Thoracic aorta (tissue), 2 donors: ENCODE measurements around the gene NAMPT. TPM values are rescaled to one million over a fixed set of nuclear protein-coding genes. Genes with fewer than 3 reads are reported as not detected.
"Not testable (repeated sequence)": the region's sequence is repeated elsewhere in the genome, so short reads cannot be mapped to it uniquely, and the experiment has no call there.

Source experiments
- ATAC-seq: fragments of 150-250 bp; one replicate; pipeline ENCODE4 v1.8.0; 2017; ENCODE audit warnings: low read depth; ENCODE audit not compliant: insufficient number of reproducible peaks, low FRiP score
- DNase-seq: peaks from one replicate; pipeline ENCODE4 v3.0.0-alpha.2; 2020; ENCODE audit warnings: low spot score
- H3K27ac ChIP-seq, 2 donors: fragments of 200-600 bp; sonication (generic); 1 replicate in 1 of 2; 2 replicates in 1 of 2; pipeline ENCODE4 v1.5.1; 2016; ENCODE audit warnings: mild to moderate bottlenecking in 2 of 2, moderate library complexity in 2 of 2
- H3K27me3 ChIP-seq: fragments of 200-600 bp; sonication (generic); replicated peaks from 2 replicates; pipeline ENCODE4 v1.6.0; 2016; ENCODE audit warnings: mild to moderate bottlenecking; ENCODE audit not compliant: insufficient read depth
- H3K36me3 ChIP-seq: fragments of 200-600 bp; sonication (generic); one replicate; pipeline ENCODE4 v1.5.1; 2016
- H3K4me1 ChIP-seq, 2 donors: fragments of 200-600 bp; sonication (generic); 1 replicate in 1 of 2; 2 replicates in 1 of 2; pipeline versions ENCODE4 v1.5.1 to v1.6.0; 2016; ENCODE audit warnings: low read depth in 2 of 2, mild to moderate bottlenecking in 1 of 2; ENCODE audit not compliant: control insufficient read depth in 1 of 2
- H3K4me3 ChIP-seq: fragments of 200-600 bp; sonication (generic); 2 replicates; pipeline ENCODE4 v1.5.1; 2016; ENCODE audit warnings: mild to moderate bottlenecking
- H3K9me3 ChIP-seq: fragments of 200-600 bp; sonication (generic); 2 replicates; pipeline ENCODE4 v1.5.1; 2016
- total RNA-seq, 2 donors: library from RNA; depleted of rRNA; stranded (reverse); fragments of >200 nt; gene quantifications; one replicate each; pipeline versions ENCODE4 v1.1.0 to v1.2.3, GENCODE V29; 2016
- TF ChIP-seq, protein P1 (sequence below): fragments of 200-600 bp; sonication (generic); IDR thresholded peaks from one replicate; pipeline ENCODE4 v1.5.1; 2019; ENCODE audit warnings: antibody characterized with exemption

The NAMPT gene
- total RNA-seq, 2 donors from 2014 or later: 274 to 1,075 TPM

GRCh38 chr7:106327538-106328481 is 43.0 kb upstream of the NAMPT start:
- Histone ChIP-seq H3K27me3 (no peaks in the 10 kb centered on the region), H3K27ac (peak overlapping the region; percentile 37 to 68), H3K36me3 (no peaks in the 10 kb centered on the region), H3K4me1 (peaks cover 17 to 44% of the 10 kb centered on the region in 2 donors), H3K9me3 (no peaks in the 10 kb centered on the region), H3K4me3 (no peak overlapping the region)
- TF ChIP-seq, protein P1, sequence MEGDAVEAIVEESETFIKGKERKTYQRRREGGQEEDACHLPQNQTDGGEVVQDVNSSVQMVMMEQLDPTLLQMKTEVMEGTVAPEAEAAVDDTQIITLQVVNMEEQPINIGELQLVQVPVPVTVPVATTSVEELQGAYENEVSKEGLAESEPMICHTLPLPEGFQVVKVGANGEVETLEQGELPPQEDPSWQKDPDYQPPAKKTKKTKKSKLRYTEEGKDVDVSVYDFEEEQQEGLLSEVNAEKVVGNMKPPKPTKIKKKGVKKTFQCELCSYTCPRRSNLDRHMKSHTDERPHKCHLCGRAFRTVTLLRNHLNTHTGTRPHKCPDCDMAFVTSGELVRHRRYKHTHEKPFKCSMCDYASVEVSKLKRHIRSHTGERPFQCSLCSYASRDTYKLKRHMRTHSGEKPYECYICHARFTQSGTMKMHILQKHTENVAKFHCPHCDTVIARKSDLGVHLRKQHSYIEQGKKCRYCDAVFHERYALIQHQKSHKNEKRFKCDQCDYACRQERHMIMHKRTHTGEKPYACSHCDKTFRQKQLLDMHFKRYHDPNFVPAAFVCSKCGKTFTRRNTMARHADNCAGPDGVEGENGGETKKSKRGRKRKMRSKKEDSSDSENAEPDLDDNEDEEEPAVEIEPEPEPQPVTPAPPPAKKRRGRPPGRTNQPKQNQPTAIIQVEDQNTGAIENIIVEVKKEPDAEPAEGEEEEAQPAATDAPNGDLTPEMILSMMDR: no peak
- no peak for ATAC-seq
- no peak for DNase-seq

GRCh38 chr7:106326594-106327537 is 42.1 kb upstream of the NAMPT start:
- ATAC-seq (peak; percentile 58), DNase-seq (no peak)
- H3K27ac ChIP-seq: peak overlapping the region; percentile 37 to 68
- no peak overlapping the region for H3K4me3 ChIP-seq
- H3K36me3 ChIP-seq: no peaks in the 10 kb centered on the region
- TF ChIP-seq, protein P1: no peak
- H3K9me3 ChIP-seq: no peaks in the 10 kb centered on the region
- no peaks in the 10 kb centered on the region for H3K27me3 ChIP-seq
- H3K4me1 ChIP-seq: peaks cover 17 to 44% of the 10 kb centered on the region in 2 donors

DNA sequence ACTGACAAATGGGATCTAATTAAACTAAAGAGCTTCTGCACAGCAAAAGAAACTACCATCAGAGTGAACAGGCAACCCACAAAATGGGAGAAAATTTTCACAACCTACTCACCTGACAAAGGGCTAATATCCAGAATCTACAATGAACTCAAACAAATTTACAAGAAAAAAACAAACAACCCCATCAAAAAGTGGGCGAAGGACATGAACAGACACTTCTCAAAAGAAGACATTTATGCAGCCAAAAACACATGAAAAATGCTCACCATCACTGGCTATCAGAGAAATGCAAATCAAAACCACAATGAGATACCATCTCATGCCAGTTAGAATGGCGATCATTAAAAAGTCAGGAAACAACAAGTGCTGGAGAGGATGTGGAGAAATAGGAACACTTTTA is 39.7 kb upstream of the NAMPT start:
- not testable (repeated sequence) for H3K27me3 ChIP-seq, ATAC-seq, DNase-seq, H3K36me3 ChIP-seq, H3K27ac ChIP-seq, H3K9me3 ChIP-seq, H3K4me3 ChIP-seq
- peaks cover 6 to 29% of the 10 kb centered on the region in 2 donors for H3K4me1 ChIP-seq

- not testable (repeated sequence) for H3K27me3 ChIP-seq, H3K27ac ChIP-seq, H3K4me3 ChIP-seq, H3K9me3 ChIP-seq, ATAC-seq, H3K36me3 ChIP-seq, DNase-seq, H3K4me1 ChIP-seq
These were observed 35.5 kb upstream of the NAMPT start for GRCh38 chr7:106320254-106320770.

DNA sequence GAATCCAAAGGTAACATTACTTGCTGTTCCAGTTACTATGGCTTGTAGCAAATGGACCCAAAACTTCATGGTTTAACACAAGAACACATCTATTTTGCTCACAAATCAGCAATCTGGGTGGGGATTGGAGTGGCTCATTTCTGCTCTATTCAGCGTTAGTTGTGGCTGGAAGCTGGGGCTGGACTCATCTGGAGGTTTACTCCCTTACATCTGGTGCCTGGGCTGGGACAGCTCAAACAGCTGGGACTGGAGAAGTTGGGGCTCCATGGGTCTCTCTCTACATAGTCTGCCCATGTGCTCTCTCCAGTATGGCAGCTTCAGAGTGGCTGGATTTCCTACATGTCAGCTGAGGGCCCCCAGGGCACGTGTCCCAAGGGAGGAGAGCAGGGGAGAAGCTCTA is 33.7 kb upstream of the NAMPT start:
- H3K36me3 ChIP-seq: no peaks in the 10 kb centered on the region
- H3K9me3 ChIP-seq: no peaks in the 10 kb centered on the region
- no peaks in the 10 kb centered on the region for H3K27me3 ChIP-seq
- H3K27ac ChIP-seq: no peak overlapping the region
- peaks cover 0 to under 1% of the 10 kb centered on the region in 2 donors for H3K4me1 ChIP-seq
- no peak for DNase-seq
- no peak overlapping the region for H3K4me3 ChIP-seq
- ATAC-seq: no peak
- TF ChIP-seq, protein P1: no peak
